GM18505 (cell line): ENCODE data around the gene NCR3LG1.

ENCODE experiments used
- ATAC-seq: cut with Tn5 transposase; IDR thresholded peaks from one replicate; pipeline ENCODE4 v1.9.1; 2021; ENCODE audit not compliant: unreplicated experiment
- POLR2A ChIP-seq: IDR thresholded peaks from 4 replicates; pipeline ENCODE4 v1.6.1; 2011; ENCODE audit warnings: borderline replicate concordance; ENCODE audit not compliant: insufficient read depth, insufficient read length; ENCODE audit errors: extremely low read depth

Gene NCR3LG1

GRCh38 chr11:17393472-17393871, 41.9 kb downstream of the NCR3LG1 start:
- TF ChIP-seq POLR2A = no peak
- ATAC-seq = no peak

GRCh38 chr11:17394743-17395390, 43.3 kb downstream of the NCR3LG1 start:
- no peak for ATAC-seq
- TF ChIP-seq POLR2A = no peak

- ATAC-seq = no peak
- no peak for TF ChIP-seq POLR2A
Measured at GRCh38 chr11:17395554-17395961, 44.0 kb downstream of the NCR3LG1 start.

GRCh38 chr11:17395978-17396377, 44.4 kb downstream of the NCR3LG1 start:
- no peak for TF ChIP-seq POLR2A

GRCh38 chr11:17396598-17397310, 45.2 kb downstream of the NCR3LG1 start:
- TF ChIP-seq POLR2A = no peak

More at GRCh38 chr11:17395978-17396377, 44.4 kb downstream of the NCR3LG1 start:
- ATAC-seq = no peak

GRCh38 chr11:17397311-17398002, 45.9 kb downstream of the NCR3LG1 start:
- no peak for TF ChIP-seq POLR2A
- no peak for ATAC-seq

More at GRCh38 chr11:17396598-17397310, 45.2 kb downstream of the NCR3LG1 start:
- ATAC-seq = no peak

GRCh38 chr11:17399236-17399635, 47.6 kb downstream of the NCR3LG1 start:
- ATAC-seq = no peak
- TF ChIP-seq POLR2A = no peak

GRCh38 chr11:17400048-17400775, 48.6 kb downstream of the NCR3LG1 start:
- no peak for TF ChIP-seq POLR2A
- no peak for ATAC-seq

GRCh38 chr11:17401316-17401715, 49.7 kb downstream of the NCR3LG1 start:
- TF ChIP-seq POLR2A = no peak
- ATAC-seq = no peak

GRCh38 chr11:17401841-17402240, 50.2 kb downstream of the NCR3LG1 start:
- no peak for ATAC-seq
- TF ChIP-seq POLR2A = no peak

GRCh38 chr11:17402486-17402885, 50.9 kb downstream of the NCR3LG1 start:
- TF ChIP-seq POLR2A = no peak
- no peak for ATAC-seq

- no peak for TF ChIP-seq POLR2A
Measured at GRCh38 chr11:17403980-17404759, 52.6 kb downstream of the NCR3LG1 start.

More at GRCh38 chr11:17403980-17404759, 52.6 kb downstream of the NCR3LG1 start:
- ATAC-seq = no peak
